Vagina (tissue), 2 donors: Measurements from ENCODE around the gene RAB11FIP3. TPM values are rescaled to one million over a fixed set of nuclear protein-coding genes. Genes with fewer than 3 reads are reported as not detected.
"Not testable (repeated sequence)": the region's sequence is repeated elsewhere in the genome, so short reads cannot be mapped to it uniquely, and the experiment has no call there.

Source experiments
- DNase-seq, 2 donors: peaks; one replicate each; pipeline ENCODE4 v3.0.0-alpha.2; 2017; ENCODE audit errors: extremely low spot score in 2 of 2
- H3K27ac ChIP-seq: fragments of 200-600 bp; sonication (generic); one replicate; pipeline ENCODE4 v1.5.1; 2019
- H3K27me3 ChIP-seq: fragments of 200-600 bp; sonication (generic); one replicate; pipeline ENCODE4 v1.5.1; 2019
- H3K36me3 ChIP-seq, 2 donors: fragments of 200-600 bp; sonication (generic); one replicate each; pipeline ENCODE4 v1.5.1; 2017 to 2019
- H3K4me1 ChIP-seq: fragments of 200-600 bp; sonication (generic); one replicate; pipeline ENCODE4 v1.5.1; 2019
- H3K4me3 ChIP-seq, 2 donors: fragments of 200-600 bp; sonication (generic); 1 replicate in 1 of 2; 2 replicates in 1 of 2; pipeline ENCODE4 v1.5.1; 2016 to 2019
- H3K9me3 ChIP-seq: fragments of 200-600 bp; sonication (generic); one replicate; pipeline ENCODE4 v1.5.1; 2019
- CTCF ChIP-seq, 3 experiments: fragments of 450-650 bp in 2 of 3; fragments of 200-600 bp in 1 of 3; sonication (generic) in 1 of 3; IDR thresholded peaks; one replicate each; pipeline ENCODE4 v1.5.1; 2017 to 2019; ENCODE audit warnings: antibody characterized with exemption in 3 of 3, mild to moderate bottlenecking in 2 of 3, moderate library complexity in 2 of 3
- POLR2A ChIP-seq, 2 donors: fragments of 450-650 bp; IDR thresholded peaks; one replicate each; pipeline ENCODE4 v1.6.1; 2017; ENCODE audit warnings: antibody characterized with exemption in 2 of 2, mild to moderate bottlenecking in 2 of 2, moderate library complexity in 2 of 2
- POLR2AphosphoS5 ChIP-seq, 2 donors: sonication (generic); formaldehyde crosslinking; IDR thresholded peaks; one replicate each; pipeline ENCODE4 v1.9.0; 2017; ENCODE audit warnings: antibody characterized with exemption in 2 of 2, mild to moderate bottlenecking in 2 of 2, low read depth in 1 of 2; ENCODE audit not compliant: insufficient read depth in 1 of 2
- intact Hi-C: fragments of 100-400 bp; cut with DNase I; formaldehyde crosslinking; loops from one replicate; pipeline ENCODE4 v1.15.1; 2023
- total RNA-seq: library from RNA; depleted of rRNA; stranded (reverse); fragments of >200 nt; gene quantifications from one replicate; pipeline ENCODE4 v1.2.3, GENCODE V29; 2016

The RAB11FIP3 gene
- total RNA-seq, 1 donor from 2014 or later, result 36.6 TPM

DNA sequence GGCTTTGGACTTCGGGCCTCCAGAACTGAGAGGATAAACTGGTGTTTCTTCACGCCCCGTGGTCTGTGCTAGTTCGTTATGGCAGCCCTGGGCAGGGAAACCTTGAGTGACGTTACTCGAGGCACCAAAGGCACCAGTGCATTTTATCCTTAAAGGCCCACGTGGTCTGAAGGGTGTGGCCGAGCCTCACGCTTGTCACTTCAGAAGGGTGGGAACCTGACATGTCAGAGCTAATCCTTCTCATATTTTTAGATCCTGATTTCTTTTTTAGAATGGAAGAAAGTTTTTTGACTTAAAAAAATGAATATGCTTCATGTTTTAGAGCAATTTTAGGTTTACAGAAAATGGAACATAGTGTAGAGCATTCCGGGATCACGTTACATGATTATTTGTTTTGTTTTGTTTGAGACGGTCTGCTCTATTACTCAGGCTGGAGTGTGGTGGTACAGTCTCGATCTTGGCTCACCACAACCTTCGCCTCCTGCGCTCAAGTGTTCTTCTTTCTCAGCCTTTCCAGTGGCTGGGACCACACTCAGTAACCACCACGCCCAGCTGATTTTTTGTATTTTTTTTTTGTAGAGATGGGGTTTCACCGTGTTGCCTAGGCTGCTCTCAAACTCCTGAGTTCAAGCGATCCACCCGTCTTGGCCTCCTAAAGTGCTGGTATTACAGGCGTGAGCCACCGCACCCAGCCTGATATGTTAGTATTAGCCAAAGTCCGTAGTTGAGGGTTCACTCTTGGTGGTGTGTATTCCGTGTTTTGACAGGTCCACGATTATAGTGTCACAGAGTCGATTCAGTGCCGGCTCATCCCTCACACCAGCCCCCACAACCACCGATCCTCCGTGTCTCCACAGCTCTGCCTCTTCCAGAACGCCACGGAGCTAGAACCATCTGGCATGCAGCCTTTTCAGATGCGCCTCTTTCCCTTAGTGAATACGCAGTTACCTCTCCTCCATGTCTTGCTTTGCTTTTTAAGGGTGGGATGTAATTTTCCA lies 47.9 kb downstream of the RAB11FIP3 start:
- no peak for TF ChIP-seq POLR2A (IDR thresholded peaks at IDR 0.05)
- TF ChIP-seq CTCF (IDR thresholded peaks at IDR 0.05), result no peak
- no peak for TF ChIP-seq POLR2AphosphoS5 (IDR thresholded peaks at IDR 0.05; ENCODE audit: insufficient read depth in 1 of 2, low read depth in 1 of 2)
- no peaks in the 10 kb centered on the region for H3K9me3 ChIP-seq
- H3K27ac ChIP-seq, result no peak overlapping the region
- no peak for DNase-seq
- intact Hi-C loops, result no loop called here
- no peaks in the 10 kb centered on the region for H3K36me3 ChIP-seq
- peaks cover 8% of the 10 kb centered on the region for H3K4me1 ChIP-seq
- H3K4me3 ChIP-seq, result no peak overlapping the region
- no peaks in the 10 kb centered on the region for H3K27me3 ChIP-seq

GRCh38 chr16:474420-475122 lies 49.1 kb downstream of the RAB11FIP3 start:
- intact Hi-C loops, result no loop called here
- Histone ChIP-seq H3K27me3 (no peaks in the 10 kb centered on the region), H3K4me3 (no peak overlapping the region), H3K27ac (no peak overlapping the region), H3K4me1 (peaks cover 8% of the 10 kb centered on the region), H3K9me3 (no peaks in the 10 kb centered on the region), H3K36me3 (no peaks in the 10 kb centered on the region)
- no peak for DNase-seq
- TF ChIP-seq CTCF (IDR thresholded peaks at IDR 0.05), result no peak
- no peak for TF ChIP-seq POLR2A (IDR thresholded peaks at IDR 0.05)
- TF ChIP-seq POLR2AphosphoS5 (IDR thresholded peaks at IDR 0.05; ENCODE audit: insufficient read depth in 1 of 2, low read depth in 1 of 2), result no peak

GRCh38 chr16:476039-476438 lies 50.6 kb downstream of the RAB11FIP3 start:
- intact Hi-C loops, result no loop called here
- DNase-seq, result no peak

GRCh38 chr16:477301-478157 lies 52.1 kb downstream of the RAB11FIP3 start:
- intact Hi-C loops, result no loop called here
- Histone ChIP-seq H3K4me3 (no peak overlapping the region), H3K27me3 (no peaks in the 10 kb centered on the region), H3K27ac (no peak overlapping the region), H3K9me3 (no peaks in the 10 kb centered on the region), H3K4me1 (no peaks in the 10 kb centered on the region), H3K36me3 (no peaks in the 10 kb centered on the region)
- no peak for TF ChIP-seq CTCF (IDR thresholded peaks at IDR 0.05)
- no peak for TF ChIP-seq POLR2A (IDR thresholded peaks at IDR 0.05)
- no peak for TF ChIP-seq POLR2AphosphoS5 (IDR thresholded peaks at IDR 0.05; ENCODE audit: insufficient read depth in 1 of 2, low read depth in 1 of 2)
- DNase-seq, result no peak

More at GRCh38 chr16:476039-476438, 50.6 kb downstream of the RAB11FIP3 start:
- Histone ChIP-seq H3K9me3 (no peaks in the 10 kb centered on the region), H3K4me3 (no peak overlapping the region), H3K4me1 (peaks cover 6% of the 10 kb centered on the region), H3K36me3 (no peaks in the 10 kb centered on the region), H3K27ac (no peak overlapping the region), H3K27me3 (no peaks in the 10 kb centered on the region)
- TF ChIP-seq POLR2AphosphoS5 (IDR thresholded peaks at IDR 0.05; ENCODE audit: insufficient read depth in 1 of 2, low read depth in 1 of 2) (no peak), POLR2A (IDR thresholded peaks at IDR 0.05) (no peak), CTCF (IDR thresholded peaks at IDR 0.05) (no peak)

DNA sequence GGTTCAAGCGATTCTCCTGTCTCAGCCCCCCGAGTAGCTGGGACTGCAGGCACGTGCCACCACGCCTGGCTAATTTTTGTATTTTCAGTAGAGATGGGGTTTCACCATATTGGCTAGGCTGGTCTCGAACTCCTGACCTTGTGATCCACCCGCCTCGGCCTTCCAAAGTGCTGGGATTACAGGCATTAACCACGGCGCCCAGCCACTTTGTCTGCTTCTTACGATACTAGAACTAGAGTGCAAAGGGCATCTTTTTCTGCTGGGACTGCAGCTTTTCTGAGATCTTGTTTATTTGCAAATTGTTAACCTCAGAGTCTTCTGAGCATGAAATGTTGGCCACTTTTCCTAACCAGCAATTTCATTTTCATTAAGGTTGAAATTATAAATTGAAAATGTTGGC lies 52.8 kb downstream of the RAB11FIP3 start:
- H3K9me3 ChIP-seq, H3K27ac ChIP-seq, H3K36me3 ChIP-seq, intact Hi-C loops, H3K4me3 ChIP-seq, H3K27me3 ChIP-seq, DNase-seq, H3K4me1 ChIP-seq: not testable (repeated sequence)
